Sigmoid colon (tissue), 4 donors: ENCODE data around the gene IL36RN.

Experiments
- EP300 ChIP-seq, 4 donors: sonication (generic); formaldehyde crosslinking; IDR thresholded peaks; one replicate each; pipeline ENCODE4 v1.6.1; 2017; ENCODE audit warnings: antibody characterized with exemption in 4 of 4
- POLR2A ChIP-seq, 2 donors: fragments of 450-650 bp; IDR thresholded peaks; one replicate each; pipeline ENCODE4 v1.6.1; 2016; ENCODE audit warnings: antibody characterized with exemption in 2 of 2, mild to moderate bottlenecking in 2 of 2, moderate library complexity in 2 of 2
- TF ChIP-seq, protein P1 (sequence below), 4 experiments: fragments of 450-650 bp in 3 of 4; fragments of 200-600 bp in 1 of 4; IDR thresholded peaks; one replicate each; pipeline ENCODE4 v1.5.1; 2016 to 2019; ENCODE audit warnings: antibody characterized with exemption in 4 of 4, mild to moderate bottlenecking in 3 of 4, moderate library complexity in 2 of 4

GRCh38 chr2:113103277-113103676 is 44.3 kb downstream of the IL36RN start:
- TF ChIP-seq, protein P1, sequence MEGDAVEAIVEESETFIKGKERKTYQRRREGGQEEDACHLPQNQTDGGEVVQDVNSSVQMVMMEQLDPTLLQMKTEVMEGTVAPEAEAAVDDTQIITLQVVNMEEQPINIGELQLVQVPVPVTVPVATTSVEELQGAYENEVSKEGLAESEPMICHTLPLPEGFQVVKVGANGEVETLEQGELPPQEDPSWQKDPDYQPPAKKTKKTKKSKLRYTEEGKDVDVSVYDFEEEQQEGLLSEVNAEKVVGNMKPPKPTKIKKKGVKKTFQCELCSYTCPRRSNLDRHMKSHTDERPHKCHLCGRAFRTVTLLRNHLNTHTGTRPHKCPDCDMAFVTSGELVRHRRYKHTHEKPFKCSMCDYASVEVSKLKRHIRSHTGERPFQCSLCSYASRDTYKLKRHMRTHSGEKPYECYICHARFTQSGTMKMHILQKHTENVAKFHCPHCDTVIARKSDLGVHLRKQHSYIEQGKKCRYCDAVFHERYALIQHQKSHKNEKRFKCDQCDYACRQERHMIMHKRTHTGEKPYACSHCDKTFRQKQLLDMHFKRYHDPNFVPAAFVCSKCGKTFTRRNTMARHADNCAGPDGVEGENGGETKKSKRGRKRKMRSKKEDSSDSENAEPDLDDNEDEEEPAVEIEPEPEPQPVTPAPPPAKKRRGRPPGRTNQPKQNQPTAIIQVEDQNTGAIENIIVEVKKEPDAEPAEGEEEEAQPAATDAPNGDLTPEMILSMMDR (IDR thresholded peaks at IDR 0.05) = no peak
- TF ChIP-seq POLR2A (IDR thresholded peaks at IDR 0.05) (no peak), EP300 (IDR thresholded peaks at IDR 0.05) (no peak)
